ENCODE data around the gene CNMD. TPM values are rescaled to one million over a fixed set of nuclear protein-coding genes. Genes with fewer than 3 reads are reported as not detected.

The CNMD gene
- total RNA-seq, 1 donor from 2014 or later: not detected

DNA sequence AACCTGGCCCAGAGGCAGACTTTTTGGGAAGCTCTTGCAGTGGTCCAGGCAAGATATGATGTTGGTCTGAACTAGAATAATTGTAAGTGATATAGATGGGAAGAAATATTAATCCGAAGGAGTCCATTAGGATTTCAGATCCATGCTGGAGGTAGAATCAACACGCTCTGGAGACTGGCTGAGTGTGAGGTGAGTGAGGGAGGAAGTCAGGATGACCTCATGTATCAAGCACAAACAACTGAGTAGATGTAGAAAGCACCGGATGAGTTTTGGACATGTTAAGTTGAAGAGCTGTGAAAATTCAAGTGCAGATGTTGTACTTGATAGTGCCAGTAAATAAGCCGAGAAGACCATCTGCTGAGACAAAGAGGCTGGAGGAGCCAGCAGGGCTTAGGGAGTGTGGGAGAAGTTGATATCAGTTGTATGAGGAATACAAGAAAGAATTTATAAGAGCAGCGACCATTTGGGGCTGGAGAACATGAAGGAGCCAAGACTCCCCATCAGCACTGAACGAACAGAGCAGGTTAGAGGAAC lies 5.3 kb upstream of the CNMD start:
- H3K4me1 ChIP-seq: no peaks in the 10 kb centered on the region
- ATAC-seq (peak; percentile 26), DNase-seq (no peak)
- no peak overlapping the region for H3K27ac ChIP-seq
- no peak overlapping the region for H3K4me3 ChIP-seq
- H3K9me3 ChIP-seq: no peaks in the 10 kb centered on the region
- TF ChIP-seq, protein P1, sequence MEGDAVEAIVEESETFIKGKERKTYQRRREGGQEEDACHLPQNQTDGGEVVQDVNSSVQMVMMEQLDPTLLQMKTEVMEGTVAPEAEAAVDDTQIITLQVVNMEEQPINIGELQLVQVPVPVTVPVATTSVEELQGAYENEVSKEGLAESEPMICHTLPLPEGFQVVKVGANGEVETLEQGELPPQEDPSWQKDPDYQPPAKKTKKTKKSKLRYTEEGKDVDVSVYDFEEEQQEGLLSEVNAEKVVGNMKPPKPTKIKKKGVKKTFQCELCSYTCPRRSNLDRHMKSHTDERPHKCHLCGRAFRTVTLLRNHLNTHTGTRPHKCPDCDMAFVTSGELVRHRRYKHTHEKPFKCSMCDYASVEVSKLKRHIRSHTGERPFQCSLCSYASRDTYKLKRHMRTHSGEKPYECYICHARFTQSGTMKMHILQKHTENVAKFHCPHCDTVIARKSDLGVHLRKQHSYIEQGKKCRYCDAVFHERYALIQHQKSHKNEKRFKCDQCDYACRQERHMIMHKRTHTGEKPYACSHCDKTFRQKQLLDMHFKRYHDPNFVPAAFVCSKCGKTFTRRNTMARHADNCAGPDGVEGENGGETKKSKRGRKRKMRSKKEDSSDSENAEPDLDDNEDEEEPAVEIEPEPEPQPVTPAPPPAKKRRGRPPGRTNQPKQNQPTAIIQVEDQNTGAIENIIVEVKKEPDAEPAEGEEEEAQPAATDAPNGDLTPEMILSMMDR (IDR thresholded peaks at IDR 0.05): no peak
- peaks cover 8% of the 10 kb centered on the region for H3K27me3 ChIP-seq
- intact Hi-C loops (cut with DNase I): no loop called here
- no peaks in the 10 kb centered on the region for H3K36me3 ChIP-seq

GRCh38 chr13:52743988-52744387 lies 4.4 kb upstream of the CNMD start:
- DNase-seq (no peak), ATAC-seq (no peak)
- Histone ChIP-seq H3K27me3 (peaks cover 17% of the 10 kb centered on the region), H3K36me3 (no peaks in the 10 kb centered on the region), H3K4me3 (no peak overlapping the region), H3K9me3 (no peaks in the 10 kb centered on the region), H3K27ac (no peak overlapping the region), H3K4me1 (peaks cover 3% of the 10 kb centered on the region)
- intact Hi-C loops (cut with DNase I): no loop called here
- TF ChIP-seq, protein P1 (IDR thresholded peaks at IDR 0.05): no peak

- H3K27ac ChIP-seq: no peak overlapping the region
- H3K27me3 ChIP-seq: peaks cover 21% of the 10 kb centered on the region
- TF ChIP-seq, protein P1 (IDR thresholded peaks at IDR 0.05): no peak
- ATAC-seq (no peak), DNase-seq (no peak)
- H3K4me3 ChIP-seq: no peak overlapping the region
- H3K36me3 ChIP-seq: no peaks in the 10 kb centered on the region
- no peaks in the 10 kb centered on the region for H3K9me3 ChIP-seq
- intact Hi-C loops (cut with DNase I): no loop called here
- H3K4me1 ChIP-seq: peaks cover 7% of the 10 kb centered on the region
Measured at GRCh38 chr13:52743569-52743968, 3.9 kb upstream of the CNMD start.

GRCh38 chr13:52738719-52739467 lies 727 bp downstream of the CNMD start:
- peak; percentile 82 for ATAC-seq
- intact Hi-C loops (cut with DNase I): no loop called here
- no peak overlapping the region for H3K27ac ChIP-seq
- H3K4me3 ChIP-seq: peak overlapping the region; percentile 40
- peaks cover 43% of the 10 kb centered on the region for H3K27me3 ChIP-seq
- H3K4me1 ChIP-seq: peaks cover 11% of the 10 kb centered on the region
- no peaks in the 10 kb centered on the region for H3K36me3 ChIP-seq
- DNase-seq: peak; percentile 67
- H3K9me3 ChIP-seq: no peaks in the 10 kb centered on the region
- TF ChIP-seq, protein P1 (IDR thresholded peaks at IDR 0.05): peak; percentile 51

DNA sequence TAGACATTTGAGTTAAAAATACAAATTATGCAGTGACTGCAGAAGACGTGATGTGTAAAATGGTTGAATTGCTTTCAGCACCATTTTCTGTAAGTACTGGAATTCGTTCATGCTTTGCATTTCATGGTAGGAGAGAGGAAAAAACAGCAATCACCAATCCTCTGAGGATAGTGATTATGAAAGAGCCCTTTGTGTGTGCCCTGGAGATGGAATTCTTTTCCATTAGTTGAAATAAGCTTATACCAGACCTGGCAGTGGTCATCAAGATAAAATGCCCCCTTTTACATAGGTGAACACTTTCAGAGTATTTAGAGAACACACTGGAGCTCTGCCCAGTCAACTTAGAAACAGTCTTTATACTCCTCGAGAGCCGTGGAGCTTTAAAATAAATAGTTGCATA lies 1.7 kb downstream of the CNMD start:
- Histone ChIP-seq H3K27ac (no peak overlapping the region), H3K4me3 (no peak overlapping the region), H3K4me1 (peaks cover 11% of the 10 kb centered on the region), H3K36me3 (no peaks in the 10 kb centered on the region), H3K27me3 (peaks cover 43% of the 10 kb centered on the region), H3K9me3 (no peaks in the 10 kb centered on the region)
- DNase-seq (no peak), ATAC-seq (no peak)
- TF ChIP-seq, protein P1 (IDR thresholded peaks at IDR 0.05): no peak
- intact Hi-C loops (cut with DNase I): no loop called here
